Tibial artery (tissue), 4 donors: ENCODE measurements around the gene SCP2.
"Not testable (repeated sequence)": the region's sequence is repeated elsewhere in the genome, so short reads cannot be mapped to it uniquely, and the experiment has no call there.

Experiments
- DNase-seq, 2 donors: peaks; one replicate each; pipeline ENCODE4 v3.0.0-alpha.2; 2019
- H3K27ac ChIP-seq, 2 donors: fragments of 200-600 bp; sonication (generic) in 1 of 2; 1 replicate in 1 of 2; 2 replicates in 1 of 2; pipeline ENCODE4 v1.5.1; 2018 to 2019; ENCODE audit warnings: mild to moderate bottlenecking in 1 of 2
- H3K27me3 ChIP-seq, 2 donors: fragments of 200-600 bp; sonication (generic) in 1 of 2; one replicate each; pipeline versions ENCODE4 v1.5.1 to v1.6.0; 2016 to 2019
- H3K36me3 ChIP-seq, 3 donors: fragments of 200-600 bp; sonication (generic) in 2 of 3; one replicate each; pipeline ENCODE4 v1.5.1; 2016 to 2019; ENCODE audit warnings: mild to moderate bottlenecking in 2 of 3
- H3K4me1 ChIP-seq, 4 donors: fragments of 200-600 bp; sonication (generic) in 2 of 4; 1 replicate in 3 of 4; 2 replicates in 1 of 4; pipeline ENCODE4 v1.5.1; 2016 to 2019
- H3K4me3 ChIP-seq, 2 donors: fragments of 200-600 bp; sonication (generic) in 1 of 2; 1 replicate in 1 of 2; 2 replicates in 1 of 2; pipeline ENCODE4 v1.5.1; 2018 to 2019; ENCODE audit warnings: mild to moderate bottlenecking in 2 of 2
- H3K9me3 ChIP-seq, 3 donors: fragments of 200-600 bp; sonication (generic) in 1 of 3; one replicate each; pipeline ENCODE4 v1.5.1; 2016 to 2019
- intact Hi-C: fragments of 100-400 bp; cut with DNase I; formaldehyde crosslinking; loops from one replicate; pipeline ENCODE4 v1.15.0; 2023; ENCODE audit warnings: low total_unique reads
- TF ChIP-seq, protein P1 (sequence below), 2 experiments: fragments of 200-600 bp in 1 of 2; fragments of 450-650 bp in 1 of 2; IDR thresholded peaks; one replicate each; pipeline ENCODE4 v1.5.1; 2017 to 2019; ENCODE audit warnings: antibody characterized with exemption in 2 of 2, mild to moderate bottlenecking in 1 of 2, moderate library complexity in 1 of 2

Gene SCP2

DNA sequence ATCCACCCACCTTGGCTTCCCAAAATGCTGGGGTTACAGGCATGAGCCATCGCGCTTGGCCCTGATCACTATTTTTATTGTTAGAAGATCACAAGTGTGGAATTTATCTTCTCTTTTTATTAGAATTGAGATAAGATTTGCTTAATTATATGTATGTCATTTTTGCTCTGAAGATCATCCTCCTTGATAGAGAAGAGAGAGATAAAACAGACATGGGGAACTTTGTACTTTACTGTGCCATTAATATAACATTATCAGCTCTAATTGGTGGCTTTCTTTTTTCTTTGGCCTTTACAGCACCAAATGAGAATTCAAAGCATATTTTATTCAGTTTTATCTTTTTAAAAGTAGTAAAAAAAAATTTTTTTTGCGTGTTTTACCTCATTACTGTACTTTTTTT lies 46.8 kb downstream of the SCP2 start:
- H3K27me3 ChIP-seq: no peaks in the 10 kb centered on the region
- DNase-seq: no peak
- H3K27ac ChIP-seq: no peak overlapping the region
- TF ChIP-seq, protein P1, sequence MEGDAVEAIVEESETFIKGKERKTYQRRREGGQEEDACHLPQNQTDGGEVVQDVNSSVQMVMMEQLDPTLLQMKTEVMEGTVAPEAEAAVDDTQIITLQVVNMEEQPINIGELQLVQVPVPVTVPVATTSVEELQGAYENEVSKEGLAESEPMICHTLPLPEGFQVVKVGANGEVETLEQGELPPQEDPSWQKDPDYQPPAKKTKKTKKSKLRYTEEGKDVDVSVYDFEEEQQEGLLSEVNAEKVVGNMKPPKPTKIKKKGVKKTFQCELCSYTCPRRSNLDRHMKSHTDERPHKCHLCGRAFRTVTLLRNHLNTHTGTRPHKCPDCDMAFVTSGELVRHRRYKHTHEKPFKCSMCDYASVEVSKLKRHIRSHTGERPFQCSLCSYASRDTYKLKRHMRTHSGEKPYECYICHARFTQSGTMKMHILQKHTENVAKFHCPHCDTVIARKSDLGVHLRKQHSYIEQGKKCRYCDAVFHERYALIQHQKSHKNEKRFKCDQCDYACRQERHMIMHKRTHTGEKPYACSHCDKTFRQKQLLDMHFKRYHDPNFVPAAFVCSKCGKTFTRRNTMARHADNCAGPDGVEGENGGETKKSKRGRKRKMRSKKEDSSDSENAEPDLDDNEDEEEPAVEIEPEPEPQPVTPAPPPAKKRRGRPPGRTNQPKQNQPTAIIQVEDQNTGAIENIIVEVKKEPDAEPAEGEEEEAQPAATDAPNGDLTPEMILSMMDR (IDR thresholded peaks at IDR 0.05): no peak
- no peaks in the 10 kb centered on the region for H3K4me1 ChIP-seq
- no peak overlapping the region for H3K4me3 ChIP-seq
- intact Hi-C loops: no loop called here
- no peaks in the 10 kb centered on the region for H3K9me3 ChIP-seq
- peaks cover 20 to 41% (median 30%) of the 10 kb centered on the region in 3 donors for H3K36me3 ChIP-seq

DNA sequence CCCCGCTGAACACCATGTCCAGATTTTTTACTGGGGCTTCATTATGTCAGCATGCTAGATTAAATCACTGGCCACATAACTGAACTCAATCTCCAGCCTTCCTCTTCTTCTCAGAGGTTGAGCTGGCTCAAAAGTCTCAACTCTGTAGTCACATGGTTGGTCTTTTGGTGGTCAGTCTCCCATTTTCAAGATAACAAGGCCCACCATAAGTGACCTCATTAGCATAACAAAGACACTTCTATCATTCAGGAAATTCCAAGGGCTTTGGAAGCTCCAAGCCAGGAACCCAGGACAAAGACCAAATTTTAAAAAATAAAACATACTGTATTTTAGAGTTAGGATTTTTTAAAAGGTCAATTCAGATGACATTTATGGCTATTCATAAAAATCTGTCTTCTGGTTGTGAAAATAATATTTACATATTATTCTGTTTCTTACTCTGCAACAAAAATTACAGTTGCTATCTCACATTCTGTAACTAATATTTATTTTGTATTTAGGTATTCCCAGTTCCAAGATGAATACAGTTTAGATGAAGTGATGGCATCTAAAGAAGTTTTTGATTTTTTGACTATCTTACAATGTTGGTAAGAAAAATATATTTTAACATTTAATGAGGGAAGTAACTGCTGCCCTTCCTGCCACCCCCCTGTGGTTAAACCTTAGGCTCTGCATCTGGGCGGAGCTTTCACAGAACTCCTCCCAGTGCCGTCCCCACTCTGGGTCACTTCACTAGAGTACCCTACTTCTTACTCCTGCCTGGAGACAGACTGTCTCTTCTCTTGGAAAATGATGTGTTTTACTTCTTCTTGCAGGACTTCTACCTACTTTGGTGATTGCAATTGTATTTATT lies 49.3 kb downstream of the SCP2 start:
- Histone ChIP-seq H3K4me3 (no peak overlapping the region), H3K27ac (no peak overlapping the region), H3K36me3 (peaks cover 38 to 64% (median 47%) of the 10 kb centered on the region in 3 donors), H3K9me3 (no peaks in the 10 kb centered on the region), H3K4me1 (no peaks in the 10 kb centered on the region), H3K27me3 (no peaks in the 10 kb centered on the region)
- DNase-seq: no peak
- TF ChIP-seq, protein P1 (IDR thresholded peaks at IDR 0.05): no peak
- intact Hi-C loops: no loop called here

DNA sequence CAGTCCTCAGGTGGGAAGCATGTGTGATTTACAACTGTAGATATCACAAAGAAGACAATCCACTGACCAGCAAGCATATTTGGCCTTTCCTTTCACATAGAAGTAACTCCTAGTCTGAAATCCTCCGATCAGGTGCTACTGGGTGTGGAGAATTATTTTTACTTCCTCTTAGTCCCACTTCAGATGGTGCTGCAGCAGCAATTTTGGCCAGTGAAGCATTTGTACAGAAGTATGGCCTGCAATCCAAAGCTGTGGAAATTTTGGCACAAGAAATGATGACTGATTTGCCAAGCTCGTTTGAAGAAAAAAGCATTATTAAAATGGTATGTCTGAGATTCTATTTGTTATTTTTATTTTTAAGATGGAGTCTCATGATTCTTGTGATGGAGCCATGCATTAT lies 51.0 kb downstream of the SCP2 start:
- intact Hi-C loops: no loop called here
- no peak for DNase-seq
- no peaks in the 10 kb centered on the region for H3K9me3 ChIP-seq
- no peak overlapping the region for H3K4me3 ChIP-seq
- H3K27ac ChIP-seq: no peak overlapping the region
- H3K36me3 ChIP-seq: peaks cover 45 to 74% (median 54%) of the 10 kb centered on the region in 3 donors
- H3K27me3 ChIP-seq: no peaks in the 10 kb centered on the region
- TF ChIP-seq, protein P1 (IDR thresholded peaks at IDR 0.05): no peak
- no peaks in the 10 kb centered on the region for H3K4me1 ChIP-seq

DNA sequence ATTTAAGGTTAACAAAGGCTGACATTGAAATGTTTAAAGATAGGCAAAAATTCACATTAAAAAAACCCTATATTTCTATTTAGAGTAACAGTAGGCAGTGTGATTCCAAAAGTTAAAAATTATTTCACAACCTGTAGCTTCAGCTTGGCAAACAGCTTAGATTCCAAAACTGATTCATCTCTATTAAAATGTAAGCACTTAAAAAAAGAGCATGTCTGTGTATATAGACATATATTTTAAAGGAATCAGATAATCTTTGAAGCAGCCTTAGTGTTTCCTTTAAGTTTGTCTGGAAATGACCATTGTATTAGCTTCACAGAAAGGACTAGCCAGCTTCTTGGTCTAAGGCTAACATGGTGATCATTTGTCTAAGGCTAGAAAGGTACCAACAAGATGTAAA lies 65.7 kb downstream of the SCP2 start:
- H3K4me1 ChIP-seq, H3K27ac ChIP-seq, H3K9me3 ChIP-seq, DNase-seq, H3K27me3 ChIP-seq, H3K4me3 ChIP-seq, intact Hi-C loops: not testable (repeated sequence)
- H3K36me3 ChIP-seq: peaks cover 16 to 32% (median 26%) of the 10 kb centered on the region in 3 donors

DNA sequence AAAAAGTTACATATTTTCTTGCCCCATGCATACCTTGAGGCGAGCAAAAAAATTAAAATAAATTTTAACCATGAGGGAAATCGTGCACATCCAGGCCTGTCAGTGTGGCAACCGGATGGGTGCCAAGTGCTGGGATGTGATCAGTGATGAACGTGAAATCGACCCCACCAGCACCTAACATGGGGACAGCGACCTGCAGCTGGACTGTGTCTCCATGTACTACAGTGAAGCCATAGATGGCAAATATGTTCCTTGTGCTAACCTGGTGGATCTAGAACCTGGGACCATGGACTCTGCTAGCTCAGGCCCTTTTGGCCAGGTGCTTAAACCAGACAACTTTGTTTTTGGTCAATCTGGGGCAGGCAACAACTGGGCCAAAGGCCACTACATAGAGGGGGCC lies 67.6 kb downstream of the SCP2 start:
- DNase-seq: no peak
- no peaks in the 10 kb centered on the region for H3K9me3 ChIP-seq
- H3K27me3 ChIP-seq: no peaks in the 10 kb centered on the region
- intact Hi-C loops: no loop called here
- TF ChIP-seq, protein P1 (IDR thresholded peaks at IDR 0.05): no peak
- H3K27ac ChIP-seq: no peak overlapping the region
- H3K4me1 ChIP-seq: no peaks in the 10 kb centered on the region
- H3K4me3 ChIP-seq: no peak overlapping the region
- peaks cover 10 to 18% (median 15%) of the 10 kb centered on the region in 3 donors for H3K36me3 ChIP-seq

DNA sequence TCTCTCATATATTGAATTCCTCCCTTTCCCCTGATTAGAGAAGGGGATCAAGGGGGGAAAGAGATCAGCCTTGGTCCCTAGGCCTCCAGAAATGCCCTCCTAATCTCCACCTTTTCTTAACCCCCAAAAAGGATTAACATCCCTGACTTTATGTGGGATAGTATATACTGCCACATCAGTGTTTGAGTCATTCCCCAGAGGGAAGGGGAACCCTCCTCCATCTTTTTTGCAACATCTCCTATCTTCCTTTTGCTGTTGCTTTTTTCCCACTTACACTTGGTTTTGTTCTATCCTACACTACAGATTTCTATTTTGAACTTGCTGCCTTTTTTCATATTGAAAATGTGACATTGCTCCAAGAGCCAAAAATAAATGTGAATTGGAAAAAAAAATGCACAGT lies 69.6 kb downstream of the SCP2 start:
- TF ChIP-seq, protein P1 (IDR thresholded peaks at IDR 0.05): no peak
- no peaks in the 10 kb centered on the region for H3K9me3 ChIP-seq
- no peak for DNase-seq
- peaks cover 10 to 18% (median 14%) of the 10 kb centered on the region in 3 donors for H3K36me3 ChIP-seq
- no peak overlapping the region for H3K27ac ChIP-seq
- H3K4me1 ChIP-seq: no peaks in the 10 kb centered on the region
- H3K4me3 ChIP-seq: no peak overlapping the region
- intact Hi-C loops: no loop called here
- H3K27me3 ChIP-seq: no peaks in the 10 kb centered on the region
